Glutamatergic neuron (in vitro differentiated cells): ENCODE measurements around the gene PIK3R6. TPM values are rescaled to one million over a fixed set of nuclear protein-coding genes. Genes with fewer than 3 reads are reported as not detected.

Experiments
- DNase-seq: peaks from one replicate; pipeline ENCODE4 v3.0.0; 2022
- H3K27ac Mint-ChIP-seq: one replicate; pipeline ENCODE4 v1.8.0; 2020; ENCODE audit warnings: mild to moderate bottlenecking, mixed read lengths, inconsistent platforms; ENCODE audit not compliant: unreplicated experiment
- H3K27me3 Mint-ChIP-seq: one replicate; pipeline ENCODE4 v1.8.0; 2020; ENCODE audit warnings: mild to moderate bottlenecking, moderate library complexity, mixed read lengths, inconsistent platforms; ENCODE audit not compliant: unreplicated experiment
- H3K36me3 Mint-ChIP-seq: one replicate; pipeline ENCODE4 v1.8.0; 2020; ENCODE audit warnings: mild to moderate bottlenecking, mixed read lengths, inconsistent platforms; ENCODE audit not compliant: unreplicated experiment
- H3K4me1 Mint-ChIP-seq: one replicate; pipeline ENCODE4 v1.8.0; 2020; ENCODE audit warnings: mild to moderate bottlenecking, low read depth, mixed read lengths, inconsistent platforms; ENCODE audit not compliant: unreplicated experiment
- H3K4me3 Mint-ChIP-seq: one replicate; pipeline ENCODE4 v1.8.0; 2020; ENCODE audit warnings: mild to moderate bottlenecking, mixed read lengths, inconsistent platforms; ENCODE audit not compliant: unreplicated experiment
- H3K9me3 Mint-ChIP-seq: one replicate; pipeline ENCODE4 v1.8.0; 2020; ENCODE audit warnings: mild to moderate bottlenecking, moderate library complexity, mixed read lengths, inconsistent platforms; ENCODE audit not compliant: unreplicated experiment
- CTCF ChIP-seq: fragments of 200-600 bp; sonication (generic); IDR thresholded peaks from one replicate; pipeline ENCODE4 v1.5.0; 2021; ENCODE audit not compliant: partially characterized antibody, unreplicated experiment
- total RNA-seq: library from RNA; stranded (reverse); fragmentation: NEBNext Ultra II Directional; extraction: Animal tissue kit (Norgen Biotek cat#: 25700); gene quantifications from one replicate; pipeline ENCODE4 v1.2.1, GENCODE V29; 2021; ENCODE audit not compliant: unreplicated experiment

Gene PIK3R6
- total RNA-seq, 1 donor from 2014 or later, result not detected

DNA sequence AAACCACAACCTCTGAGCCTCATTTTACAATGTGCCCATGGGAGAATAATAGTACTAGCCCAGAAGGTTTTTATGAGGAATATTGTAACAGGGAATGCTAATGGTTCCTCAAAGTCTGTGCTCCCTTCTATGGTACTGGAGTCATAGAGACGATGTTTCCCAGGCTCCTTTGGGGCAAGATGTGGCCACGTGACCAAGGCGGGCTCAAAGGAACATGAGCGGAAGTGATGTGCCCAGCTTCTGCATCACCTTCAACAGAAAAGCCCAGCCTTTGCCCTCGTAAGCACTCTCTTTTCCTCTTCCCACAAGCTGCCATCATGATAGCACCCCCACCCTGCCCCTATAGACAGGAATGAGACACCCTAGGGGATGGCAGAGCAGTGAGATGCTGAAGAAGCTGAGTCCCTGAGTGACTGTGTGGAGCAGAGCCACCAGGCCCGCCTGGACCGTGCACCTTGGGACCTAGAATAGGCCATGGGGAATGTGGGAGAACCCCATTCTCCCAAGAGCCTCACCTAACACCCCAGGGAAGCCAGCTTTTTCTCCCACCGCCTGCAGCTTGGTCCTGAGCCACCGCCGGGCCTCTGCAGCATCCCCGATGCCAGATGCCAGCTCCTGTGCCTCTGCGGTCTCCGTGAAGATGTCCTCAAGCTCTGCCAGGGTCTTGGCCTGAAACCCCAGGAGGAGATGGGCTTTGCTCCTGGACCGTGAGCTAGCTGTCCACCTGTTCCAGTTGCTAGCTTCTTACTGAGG, 22.2 kb upstream of the PIK3R6 start:
- no peak for TF ChIP-seq CTCF
- no peak overlapping the region for H3K4me3 Mint-ChIP-seq
- no peak overlapping the region for H3K27ac Mint-ChIP-seq
- peaks cover 1% of the 10 kb centered on the region for H3K27me3 Mint-ChIP-seq
- no peak for DNase-seq
- no peaks in the 10 kb centered on the region for H3K36me3 Mint-ChIP-seq
- no peaks in the 10 kb centered on the region for H3K4me1 Mint-ChIP-seq
- no peaks in the 10 kb centered on the region for H3K9me3 Mint-ChIP-seq

- Mint-ChIP-seq H3K4me1 (no peaks in the 10 kb centered on the region), H3K4me3 (no peak overlapping the region), H3K36me3 (no peaks in the 10 kb centered on the region), H3K9me3 (no peaks in the 10 kb centered on the region), H3K27me3 (peaks cover 5% of the 10 kb centered on the region), H3K27ac (no peak overlapping the region)
- no peak for DNase-seq
- no peak for TF ChIP-seq CTCF
These were observed 21.3 kb upstream of the PIK3R6 start for GRCh38 chr17:8888704-8889302.

GRCh38 chr17:8887834-8888703, 20.6 kb upstream of the PIK3R6 start:
- Mint-ChIP-seq H3K27me3 (peaks cover 6% of the 10 kb centered on the region), H3K4me1 (no peaks in the 10 kb centered on the region), H3K9me3 (no peaks in the 10 kb centered on the region), H3K4me3 (no peak overlapping the region), H3K36me3 (no peaks in the 10 kb centered on the region), H3K27ac (no peak overlapping the region)
- DNase-seq, result peak; percentile 51
- no peak for TF ChIP-seq CTCF

- no peak for DNase-seq
- Mint-ChIP-seq H3K4me1 (no peaks in the 10 kb centered on the region), H3K36me3 (no peaks in the 10 kb centered on the region), H3K4me3 (no peak overlapping the region), H3K27me3 (peaks cover 6% of the 10 kb centered on the region), H3K9me3 (no peaks in the 10 kb centered on the region), H3K27ac (no peak overlapping the region)
- no peak for TF ChIP-seq CTCF
These were observed 19.8 kb upstream of the PIK3R6 start for GRCh38 chr17:8887301-8887700.
